PC-9 (cell line): ENCODE data around the gene DNAJB8. TPM values are rescaled to one million over a fixed set of nuclear protein-coding genes. Genes with fewer than 3 reads are reported as not detected.

ENCODE experiments used
- BruUV-seq: library from RNA; stranded (reverse); fragments of 400-500 nt; replicated peaks from 2 replicates; lab custom pipeline; 2021; lab: Mats Ljungman, UMichigan
- CTCF ChIA-PET: fragments of 300-600 bp; sonication (Branson Sonifier 250); formaldehyde crosslinking; loops from one replicate; lab custom pipeline; 2022; ENCODE audit warnings: antibody characterized with exemption; lab: Charles Lee
- POLR2A ChIA-PET: fragments of 300-600 bp; sonication (Branson Sonifier 250); formaldehyde crosslinking; loops from one replicate; lab custom pipeline; 2022; ENCODE audit warnings: antibody characterized with exemption; ENCODE audit not compliant: unreplicated experiment; lab: Charles Lee
- DNase-seq, 2 experiments: peaks; one replicate each; pipeline versions ENCODE4 v3.0.0 to v3.0.0-alpha.2; 2015 to 2022; ENCODE audit warnings: mixed read lengths in 1 of 2
- H2AFZ ChIP-seq: fragments of 200-600 bp; sonication (generic); 2 replicates; pipeline ENCODE4 v1.8.1; 2017; ENCODE audit warnings: antibody characterized with exemption
- H3F3A ChIP-seq: fragments of 200-600 bp; sonication (generic); 2 replicates; pipeline ENCODE4 v1.8.1; 2017; ENCODE audit warnings: antibody characterized with exemption, mild to moderate bottlenecking, low read depth; ENCODE audit not compliant: insufficient read depth
- H3K27ac ChIP-seq: fragments of 200-600 bp; sonication (generic); 2 replicates; pipeline ENCODE4 v1.6.1; 2016; ENCODE audit warnings: mixed run types
- H3K27me3 ChIP-seq: fragments of 200-600 bp; sonication (generic); 2 replicates; pipeline ENCODE4 v1.6.1; 2016; ENCODE audit warnings: low read depth, mixed run types; ENCODE audit not compliant: insufficient read depth
- H3K36me3 ChIP-seq: fragments of 200-600 bp; sonication (generic); 2 replicates; pipeline ENCODE4 v1.6.1; 2016; ENCODE audit warnings: low read depth, mixed run types
- H3K4me1 ChIP-seq: fragments of 200-600 bp; sonication (generic); replicated peaks from 2 replicates; pipeline ENCODE4 v1.6.1; 2016; ENCODE audit warnings: mixed run types; ENCODE audit not compliant: insufficient read depth
- H3K4me2 ChIP-seq: fragments of 200-600 bp; sonication (generic); 2 replicates; pipeline ENCODE4 v1.6.1; 2017; ENCODE audit warnings: mixed run types
- H3K4me3 ChIP-seq: fragments of 200-600 bp; sonication (generic); 2 replicates; pipeline ENCODE4 v1.6.1; 2016; ENCODE audit warnings: mixed run types
- H3K79me2 ChIP-seq: fragments of 200-600 bp; sonication (generic); 2 replicates; pipeline ENCODE4 v1.6.1; 2017; ENCODE audit warnings: low read depth, mixed run types
- H3K9me2 ChIP-seq: fragments of 200-600 bp; sonication (generic); 2 replicates; pipeline ENCODE4 v1.8.1; 2017; ENCODE audit warnings: mild to moderate bottlenecking; ENCODE audit not compliant: insufficient read depth
- H3K9me3 ChIP-seq: fragments of 200-600 bp; sonication (generic); 2 replicates; pipeline ENCODE4 v1.8.1; 2016; ENCODE audit warnings: low read depth; ENCODE audit not compliant: insufficient read depth
- H4K20me1 ChIP-seq: fragments of 200-600 bp; sonication (generic); 2 replicates; pipeline ENCODE4 v1.8.1; 2017; ENCODE audit not compliant: insufficient read depth
- EZH2 ChIP-seq: fragments of 200-600 bp; sonication (generic); IDR thresholded peaks from 2 replicates; pipeline ENCODE4 v1.8.0; 2017; ENCODE audit warnings: antibody characterized with exemption, low read depth
- intact Hi-C: fragments of 100-400 bp; cut with micrococcal nuclease; formaldehyde crosslinking; loops from one replicate; pipeline ENCODE4 v1.10.0; 2022; ENCODE audit not compliant: unreplicated experiment
- total RNA-seq: library from RNA; stranded (reverse); gene quantifications from 2 replicates; pipeline ENCODE4 v1.2.3, GENCODE V29; 2021
- TF ChIP-seq, protein P1 (sequence below): fragments of 200-600 bp; sonication (generic); conservative IDR thresholded peaks from 2 replicates; pipeline ENCODE4 v1.6.1; 2017; ENCODE audit warnings: mixed run types, antibody characterized with exemption, mild to moderate bottlenecking, moderate library complexity

Gene DNAJB8
- total RNA-seq, 1 experiment from 2014 or later, result not detected

- Histone ChIP-seq H3K4me3 (no peak overlapping the region), H3K27ac (no peak overlapping the region), H3K4me1 (no peaks in the 10 kb centered on the region), H3F3A (no peaks in the 10 kb centered on the region), H3K36me3 (no peaks in the 10 kb centered on the region), H3K9me3 (no peaks in the 10 kb centered on the region), H4K20me1 (no peaks in the 10 kb centered on the region), H3K9me2 (no peaks in the 10 kb centered on the region), H3K27me3 (peaks cover 18% of the 10 kb centered on the region), H3K79me2 (no peaks in the 10 kb centered on the region), H3K4me2 (no peak overlapping the region), H2AFZ (no peak overlapping the region)
- ChIA-PET POLR2A (no interaction called here), CTCF (no interaction called here)
- no peak for TF ChIP-seq EZH2
- TF ChIP-seq, protein P1, sequence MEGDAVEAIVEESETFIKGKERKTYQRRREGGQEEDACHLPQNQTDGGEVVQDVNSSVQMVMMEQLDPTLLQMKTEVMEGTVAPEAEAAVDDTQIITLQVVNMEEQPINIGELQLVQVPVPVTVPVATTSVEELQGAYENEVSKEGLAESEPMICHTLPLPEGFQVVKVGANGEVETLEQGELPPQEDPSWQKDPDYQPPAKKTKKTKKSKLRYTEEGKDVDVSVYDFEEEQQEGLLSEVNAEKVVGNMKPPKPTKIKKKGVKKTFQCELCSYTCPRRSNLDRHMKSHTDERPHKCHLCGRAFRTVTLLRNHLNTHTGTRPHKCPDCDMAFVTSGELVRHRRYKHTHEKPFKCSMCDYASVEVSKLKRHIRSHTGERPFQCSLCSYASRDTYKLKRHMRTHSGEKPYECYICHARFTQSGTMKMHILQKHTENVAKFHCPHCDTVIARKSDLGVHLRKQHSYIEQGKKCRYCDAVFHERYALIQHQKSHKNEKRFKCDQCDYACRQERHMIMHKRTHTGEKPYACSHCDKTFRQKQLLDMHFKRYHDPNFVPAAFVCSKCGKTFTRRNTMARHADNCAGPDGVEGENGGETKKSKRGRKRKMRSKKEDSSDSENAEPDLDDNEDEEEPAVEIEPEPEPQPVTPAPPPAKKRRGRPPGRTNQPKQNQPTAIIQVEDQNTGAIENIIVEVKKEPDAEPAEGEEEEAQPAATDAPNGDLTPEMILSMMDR, result no peak
- intact Hi-C loops, result no loop called here
- BruUV-seq, result no TSS peak
- DNase-seq, result no peak
These were observed 4.3 kb downstream of the DNAJB8 start for GRCh38 chr3:128462341-128462910.

DNA sequence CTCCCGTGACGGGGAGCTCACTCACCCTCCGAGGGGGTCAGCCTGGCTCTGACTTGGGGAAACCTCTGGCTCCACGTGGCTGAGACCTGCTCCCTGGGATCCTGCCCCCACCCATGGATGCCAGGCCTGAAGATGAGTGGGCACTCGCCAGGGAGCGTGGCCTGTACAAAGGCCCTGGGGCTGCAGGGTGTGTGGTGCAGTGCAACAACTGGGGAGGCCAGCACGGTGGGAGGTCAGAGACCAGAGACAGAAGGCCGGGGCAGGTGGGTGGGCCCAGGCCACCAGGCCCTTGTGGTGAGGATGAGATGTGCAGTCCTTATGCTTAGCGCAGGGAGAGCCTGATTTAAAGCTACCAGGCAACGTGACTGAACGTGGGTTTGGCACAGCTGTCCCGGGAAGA lies 5.0 kb downstream of the DNAJB8 start:
- no peak overlapping the region for H3K4me2 ChIP-seq
- no TSS peak for BruUV-seq
- CTCF ChIA-PET, result no interaction called here
- POLR2A ChIA-PET, result no interaction called here
- no peak for DNase-seq
- no peak for TF ChIP-seq EZH2
- TF ChIP-seq, protein P1, result no peak
- H3K36me3 ChIP-seq, result no peaks in the 10 kb centered on the region
- H4K20me1 ChIP-seq, result no peaks in the 10 kb centered on the region
- intact Hi-C loops, result no loop called here
- no peaks in the 10 kb centered on the region for H3K9me3 ChIP-seq
- H3K4me1 ChIP-seq, result no peaks in the 10 kb centered on the region
- H3K27me3 ChIP-seq, result peaks cover 17% of the 10 kb centered on the region
- H3F3A ChIP-seq, result no peaks in the 10 kb centered on the region
- no peak overlapping the region for H3K4me3 ChIP-seq
- H3K9me2 ChIP-seq, result no peaks in the 10 kb centered on the region
- H3K27ac ChIP-seq, result no peak overlapping the region
- H3K79me2 ChIP-seq, result no peaks in the 10 kb centered on the region
- no peak overlapping the region for H2AFZ ChIP-seq

- Histone ChIP-seq H3K9me3 (no peaks in the 10 kb centered on the region), H3F3A (no peaks in the 10 kb centered on the region), H3K79me2 (no peaks in the 10 kb centered on the region), H3K4me2 (no peak overlapping the region), H4K20me1 (no peaks in the 10 kb centered on the region), H3K27ac (no peak overlapping the region), H3K4me1 (peaks cover 3% of the 10 kb centered on the region), H3K9me2 (no peaks in the 10 kb centered on the region), H3K4me3 (no peak overlapping the region), H2AFZ (no peak overlapping the region), H3K36me3 (no peaks in the 10 kb centered on the region), H3K27me3 (no peaks in the 10 kb centered on the region)
- TF ChIP-seq EZH2, result no peak
- TF ChIP-seq, protein P1, result no peak
- ChIA-PET CTCF (no interaction called here), POLR2A (no interaction called here)
- no TSS peak for BruUV-seq
- intact Hi-C loops, result no loop called here
- no peak for DNase-seq
These were observed 7.2 kb downstream of the DNAJB8 start for GRCh38 chr3:128459461-128459820.
